ENCODE results near the gene FGF12. TPM values are rescaled to one million over a fixed set of nuclear protein-coding genes. Genes with fewer than 3 reads are reported as not detected.

The FGF12 gene
- total RNA-seq, 2 donors from 2014 or later, result not detected

DNA sequence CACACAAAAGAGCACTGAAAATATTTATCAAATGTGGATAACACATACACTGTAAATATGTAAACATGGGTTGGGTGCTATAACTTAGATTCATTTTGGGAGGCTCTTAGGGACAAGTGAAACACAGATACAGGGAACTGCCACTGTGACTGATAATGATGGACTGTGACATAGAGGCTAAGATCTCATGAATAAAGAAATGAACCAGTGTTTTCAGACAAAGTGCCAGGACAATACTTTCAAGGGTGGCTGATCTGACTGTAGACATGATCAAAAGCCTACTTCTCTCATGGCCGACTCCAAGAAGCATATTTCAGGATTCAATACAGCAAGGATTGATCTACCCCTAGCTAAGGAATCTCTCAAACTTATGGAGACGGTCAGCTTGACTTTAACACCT lies 353.8 kb downstream of the FGF12 start:
- H3K9me3 Mint-ChIP-seq, result peaks cover 6% of the 10 kb centered on the region
- no peaks in the 10 kb centered on the region for H3K36me3 Mint-ChIP-seq
- H3K4me1 Mint-ChIP-seq (ENCODE audit: low read depth in 2 of 2), result no peaks in the 10 kb centered on the region
- DNase-seq (ENCODE audit: low spot score) (no peak), ATAC-seq (no peak)
- no peak overlapping the region for H3K27ac Mint-ChIP-seq
- no peak overlapping the region for H3K4me3 Mint-ChIP-seq
- no peaks in the 10 kb centered on the region for H3K27me3 Mint-ChIP-seq

DNA sequence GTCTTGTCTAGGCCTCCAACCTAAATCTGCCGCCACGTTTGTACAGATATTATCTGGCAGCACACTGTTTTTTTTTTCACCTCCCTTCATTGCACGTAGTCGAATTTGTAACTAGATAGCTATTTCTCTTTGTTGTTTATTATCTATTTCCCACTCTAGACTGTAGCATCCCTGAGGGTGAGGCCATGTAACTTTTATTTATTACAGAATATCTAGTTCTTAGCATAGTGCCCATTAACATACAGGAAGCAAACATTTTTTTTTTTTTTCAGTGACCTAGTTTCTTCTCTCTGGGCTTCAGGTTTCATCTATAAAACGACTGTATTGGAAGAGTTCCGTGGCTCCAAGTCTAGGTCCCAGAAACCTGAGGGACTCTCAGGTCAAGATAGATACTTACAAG lies 354.3 kb downstream of the FGF12 start:
- peaks cover 5% of the 10 kb centered on the region for H3K9me3 Mint-ChIP-seq

DNA sequence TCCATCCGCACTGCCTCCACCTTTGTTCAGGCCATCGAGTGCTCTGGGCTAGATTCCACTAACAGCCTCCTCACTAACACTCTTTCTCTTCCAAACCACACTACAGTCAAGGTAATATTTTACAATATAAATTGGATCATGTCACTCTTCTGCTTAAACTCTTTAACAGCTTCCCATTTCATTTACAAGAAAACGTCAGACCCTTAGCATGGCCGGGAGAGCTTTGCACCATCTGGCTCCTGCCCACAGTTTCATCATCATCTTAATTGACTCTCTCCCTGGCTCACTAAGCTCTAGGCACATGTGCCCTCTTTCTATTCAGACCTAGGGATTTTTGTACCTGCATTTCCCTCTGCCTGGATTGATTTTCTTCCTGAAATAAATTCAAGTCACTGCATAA lies 354.7 kb downstream of the FGF12 start:
- Mint-ChIP-seq H3K4me1 (ENCODE audit: low read depth in 2 of 2) (no peaks in the 10 kb centered on the region), H3K9me3 (peaks cover 3% of the 10 kb centered on the region), H3K4me3 (no peak overlapping the region), H3K27me3 (no peaks in the 10 kb centered on the region), H3K36me3 (no peaks in the 10 kb centered on the region), H3K27ac (no peak overlapping the region)
- ATAC-seq (no peak), DNase-seq (ENCODE audit: low spot score) (no peak)

More for the DNA sequence above, 354.3 kb downstream of the FGF12 start:
- no peaks in the 10 kb centered on the region for H3K27me3 Mint-ChIP-seq
- no peaks in the 10 kb centered on the region for H3K36me3 Mint-ChIP-seq
- no peaks in the 10 kb centered on the region for H3K4me1 Mint-ChIP-seq (ENCODE audit: low read depth in 2 of 2)
- DNase-seq (ENCODE audit: low spot score) (no peak), ATAC-seq (no peak)
- H3K4me3 Mint-ChIP-seq, result no peak overlapping the region
- no peak overlapping the region for H3K27ac Mint-ChIP-seq

DNA sequence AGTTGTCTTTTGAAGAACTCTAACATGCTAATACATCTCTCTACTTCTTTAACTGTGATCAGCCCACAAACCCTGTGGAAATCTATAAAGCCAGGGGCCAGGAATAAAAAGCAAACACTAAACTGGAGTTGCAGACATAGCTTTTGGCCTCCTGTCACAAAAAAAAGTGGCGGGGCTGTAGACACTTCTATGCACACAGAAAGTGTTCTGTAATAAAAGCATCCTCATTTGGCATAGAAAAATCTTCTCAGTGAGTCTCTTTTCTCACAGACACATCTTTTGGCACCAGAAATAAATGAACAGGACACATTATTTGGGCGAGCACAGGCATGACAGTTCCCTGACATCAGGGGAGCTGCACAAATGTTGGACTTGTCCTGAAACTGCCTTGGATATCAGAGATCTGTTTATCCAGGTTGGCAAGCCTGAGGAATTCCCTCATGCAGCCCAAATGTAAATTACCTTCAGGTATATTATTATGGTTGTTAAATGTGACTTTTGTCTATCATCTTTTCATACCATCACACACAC lies 355.4 kb downstream of the FGF12 start:
- ATAC-seq, result no peak
- no peaks in the 10 kb centered on the region for H3K27me3 Mint-ChIP-seq
- no peak overlapping the region for H3K27ac Mint-ChIP-seq
- no peak overlapping the region for H3K4me3 Mint-ChIP-seq
- DNase-seq (ENCODE audit: low spot score), result no peak
- no peaks in the 10 kb centered on the region for H3K36me3 Mint-ChIP-seq
- no peaks in the 10 kb centered on the region for H3K9me3 Mint-ChIP-seq
- H3K4me1 Mint-ChIP-seq (ENCODE audit: low read depth in 2 of 2), result no peaks in the 10 kb centered on the region

DNA sequence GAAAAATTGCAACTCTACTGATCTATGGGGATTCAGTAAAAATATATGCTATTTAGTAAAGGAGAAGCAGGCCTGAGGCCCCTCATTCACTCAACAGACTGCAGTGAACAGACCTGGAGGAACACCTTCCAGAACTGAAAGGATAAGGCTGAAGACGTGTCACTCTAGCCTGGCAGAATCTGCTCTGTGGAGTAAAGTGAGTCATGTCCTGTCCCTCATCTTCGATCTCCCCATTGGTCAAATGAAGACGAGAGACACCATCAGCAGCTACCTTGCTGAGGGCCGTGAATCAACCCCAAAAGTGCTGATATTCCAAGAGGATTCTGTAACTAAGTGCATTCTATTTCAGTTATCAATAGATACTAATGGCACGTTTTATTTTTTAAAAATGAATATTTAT lies 359.7 kb downstream of the FGF12 start:
- DNase-seq (ENCODE audit: low spot score), result no peak
- Mint-ChIP-seq H3K36me3 (no peaks in the 10 kb centered on the region), H3K9me3 (peaks cover 4% of the 10 kb centered on the region), H3K27ac (no peak overlapping the region), H3K27me3 (no peaks in the 10 kb centered on the region), H3K4me3 (no peak overlapping the region), H3K4me1 (ENCODE audit: low read depth in 2 of 2) (no peaks in the 10 kb centered on the region)
- ATAC-seq, result no peak

DNA sequence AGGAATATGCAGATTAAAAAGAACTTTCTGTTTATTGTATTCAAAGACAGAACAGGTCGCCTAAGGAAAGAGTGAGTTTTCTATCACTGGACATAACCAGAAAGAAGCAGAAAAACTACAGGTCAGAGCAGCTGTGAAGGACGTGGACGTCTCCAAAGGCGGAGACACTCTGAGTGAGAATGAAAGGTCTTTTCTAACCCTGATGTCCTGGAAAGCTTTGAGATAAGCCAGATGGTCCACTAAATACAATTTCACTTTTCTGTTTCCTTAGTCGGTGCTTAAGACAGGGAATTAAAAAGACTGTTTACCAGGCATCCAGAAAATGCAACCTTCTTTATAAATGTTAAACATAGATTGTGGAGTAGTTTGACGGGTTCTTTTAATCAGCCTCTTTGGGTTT lies 360.4 kb downstream of the FGF12 start:
- Mint-ChIP-seq H3K9me3 (peaks cover 4% of the 10 kb centered on the region), H3K27ac (no peak overlapping the region), H3K4me1 (ENCODE audit: low read depth in 2 of 2) (no peaks in the 10 kb centered on the region), H3K27me3 (no peaks in the 10 kb centered on the region), H3K4me3 (no peak overlapping the region), H3K36me3 (no peaks in the 10 kb centered on the region)
- ATAC-seq, result no peak
- DNase-seq (ENCODE audit: low spot score), result no peak

DNA sequence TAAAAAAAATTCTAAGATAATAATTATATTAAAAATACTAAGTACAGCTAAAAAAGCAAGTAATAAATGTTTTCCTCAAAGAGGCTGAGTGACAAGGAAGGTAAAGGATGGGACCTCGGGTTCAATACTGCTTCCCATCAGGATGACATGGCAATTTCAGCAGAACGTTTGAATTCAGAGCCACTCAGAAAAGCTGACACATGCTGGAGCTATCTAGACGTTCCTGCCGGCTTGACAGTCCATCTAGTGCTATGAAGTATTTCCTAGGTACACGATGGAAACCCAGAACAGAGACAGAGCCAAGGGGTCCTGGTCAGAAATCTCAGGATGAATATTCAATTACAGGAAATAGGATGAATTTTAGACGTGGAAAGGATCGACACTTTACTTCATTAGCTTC lies 361.8 kb downstream of the FGF12 start:
- Mint-ChIP-seq H3K27me3 (no peaks in the 10 kb centered on the region), H3K4me3 (no peak overlapping the region), H3K27ac (no peak overlapping the region), H3K36me3 (no peaks in the 10 kb centered on the region), H3K9me3 (peaks cover 4% of the 10 kb centered on the region), H3K4me1 (ENCODE audit: low read depth in 2 of 2) (no peaks in the 10 kb centered on the region)
- ATAC-seq (no peak), DNase-seq (ENCODE audit: low spot score) (no peak)

DNA sequence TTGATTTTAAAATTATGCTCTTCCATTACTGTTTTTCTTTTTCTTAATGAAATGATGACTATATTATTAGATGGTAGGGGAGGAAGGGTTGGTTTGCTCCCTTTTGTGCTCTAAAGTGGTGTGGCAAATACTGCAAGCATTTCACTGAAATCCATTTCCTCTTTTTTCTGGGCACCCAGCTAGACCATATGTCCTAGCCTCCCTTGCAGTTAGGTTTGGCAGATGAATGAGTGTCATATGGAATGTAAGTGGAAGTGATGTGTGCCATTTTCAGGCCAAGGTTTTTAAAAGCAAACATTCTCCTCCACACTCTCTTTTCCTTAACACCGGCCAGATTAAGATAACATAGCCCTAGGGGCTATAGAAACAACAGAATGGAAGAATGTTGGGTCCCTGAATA lies 363.0 kb downstream of the FGF12 start:
- no peaks in the 10 kb centered on the region for H3K36me3 Mint-ChIP-seq
- H3K27me3 Mint-ChIP-seq, result no peaks in the 10 kb centered on the region
- DNase-seq (ENCODE audit: low spot score), result no peak
- ATAC-seq, result no peak
- H3K9me3 Mint-ChIP-seq, result peaks cover 4% of the 10 kb centered on the region
- no peak overlapping the region for H3K4me3 Mint-ChIP-seq
- no peaks in the 10 kb centered on the region for H3K4me1 Mint-ChIP-seq (ENCODE audit: low read depth in 2 of 2)
- H3K27ac Mint-ChIP-seq, result no peak overlapping the region

DNA sequence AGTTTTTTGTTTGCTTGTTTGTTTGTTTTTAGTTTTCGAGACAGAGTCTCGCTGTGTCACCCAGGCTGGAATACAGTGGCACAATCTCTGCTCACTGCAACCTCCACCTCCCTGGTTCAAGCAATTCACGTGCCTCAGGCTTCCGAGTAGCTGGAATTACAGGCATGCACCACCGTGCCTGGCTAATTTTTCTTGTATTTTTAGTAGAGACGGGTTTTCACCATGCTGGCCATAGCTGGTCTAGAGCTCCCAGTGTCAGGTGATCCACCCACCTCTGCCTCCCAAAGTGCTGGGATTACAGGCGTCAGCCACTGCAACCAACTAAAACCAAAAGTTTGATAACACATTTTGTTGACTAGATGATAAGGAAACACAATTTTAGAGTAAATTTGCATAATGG lies 372.7 kb downstream of the FGF12 start:
- Mint-ChIP-seq H3K27me3 (no peaks in the 10 kb centered on the region), H3K4me3 (no peak overlapping the region), H3K36me3 (no peaks in the 10 kb centered on the region), H3K27ac (no peak overlapping the region), H3K4me1 (ENCODE audit: low read depth in 2 of 2) (no peaks in the 10 kb centered on the region), H3K9me3 (peaks cover 3% of the 10 kb centered on the region)
- DNase-seq (ENCODE audit: low spot score) (no peak), ATAC-seq (no peak)

DNA sequence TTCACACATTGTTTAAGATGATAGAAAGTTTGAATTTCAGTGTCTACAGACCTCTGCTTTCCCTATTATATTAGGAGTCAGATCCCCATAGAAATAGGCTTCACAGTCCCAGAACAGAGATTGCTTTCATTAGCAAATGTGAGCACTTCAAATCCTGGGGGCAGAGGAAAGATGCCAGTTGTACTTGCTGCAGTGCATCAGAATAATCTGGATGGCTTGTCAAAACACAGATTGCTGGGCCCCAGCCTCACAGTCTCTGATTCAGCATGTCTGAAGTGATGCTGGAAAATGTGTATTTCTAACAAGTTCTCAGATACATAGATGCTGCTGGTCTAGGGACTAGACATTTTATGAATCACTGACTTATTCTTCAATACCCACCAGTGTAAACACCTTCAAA lies 375.2 kb downstream of the FGF12 start:
- ATAC-seq (no peak), DNase-seq (ENCODE audit: low spot score) (no peak)
- no peaks in the 10 kb centered on the region for H3K36me3 Mint-ChIP-seq
- H3K27me3 Mint-ChIP-seq, result no peaks in the 10 kb centered on the region
- H3K9me3 Mint-ChIP-seq, result no peaks in the 10 kb centered on the region
- H3K4me1 Mint-ChIP-seq (ENCODE audit: low read depth in 2 of 2), result no peaks in the 10 kb centered on the region
- no peak overlapping the region for H3K27ac Mint-ChIP-seq
- no peak overlapping the region for H3K4me3 Mint-ChIP-seq

DNA sequence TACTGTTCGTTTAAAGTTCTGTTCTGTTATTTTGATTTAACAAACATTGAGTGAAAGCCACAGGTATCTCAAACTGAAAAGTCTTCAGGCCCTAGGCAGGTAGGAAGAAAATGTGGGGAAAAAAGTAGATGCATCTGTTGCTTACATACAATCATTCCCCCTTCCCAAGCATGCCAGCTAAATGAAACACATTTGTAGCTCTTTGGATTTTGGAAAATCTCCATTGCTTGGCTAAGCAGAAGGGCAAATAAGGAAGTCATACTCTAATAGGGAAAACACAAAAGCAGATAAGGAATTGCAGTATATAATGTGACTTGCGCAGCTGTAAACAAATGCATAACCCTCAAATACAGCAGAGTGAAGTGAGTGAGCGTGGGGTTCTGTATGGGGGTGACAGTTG lies 375.9 kb downstream of the FGF12 start:
- no peak for DNase-seq (ENCODE audit: low spot score)
- Mint-ChIP-seq H3K4me1 (ENCODE audit: low read depth in 2 of 2) (no peaks in the 10 kb centered on the region), H3K36me3 (no peaks in the 10 kb centered on the region), H3K9me3 (no peaks in the 10 kb centered on the region), H3K4me3 (no peak overlapping the region), H3K27ac (no peak overlapping the region), H3K27me3 (no peaks in the 10 kb centered on the region)
- no peak for ATAC-seq

DNA sequence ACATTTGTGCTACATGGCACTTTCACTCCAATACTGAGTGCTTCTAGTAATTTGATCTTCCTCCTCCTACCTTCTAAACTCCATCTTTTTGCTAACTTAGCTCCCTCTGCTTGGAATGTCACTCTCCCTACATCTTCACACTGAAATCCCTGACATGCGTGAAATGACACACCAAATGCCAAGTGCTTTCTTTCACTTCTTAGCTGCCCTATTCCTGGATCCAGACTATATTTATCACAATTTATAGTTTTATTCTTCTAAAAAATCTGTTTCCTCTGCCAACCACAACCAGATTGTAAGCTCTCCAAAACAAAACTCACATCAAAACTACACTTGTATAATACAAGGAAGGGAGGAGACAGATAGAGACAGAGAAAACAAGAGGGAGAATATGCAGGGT lies 387.3 kb downstream of the FGF12 start:
- no peak for ATAC-seq

DNA sequence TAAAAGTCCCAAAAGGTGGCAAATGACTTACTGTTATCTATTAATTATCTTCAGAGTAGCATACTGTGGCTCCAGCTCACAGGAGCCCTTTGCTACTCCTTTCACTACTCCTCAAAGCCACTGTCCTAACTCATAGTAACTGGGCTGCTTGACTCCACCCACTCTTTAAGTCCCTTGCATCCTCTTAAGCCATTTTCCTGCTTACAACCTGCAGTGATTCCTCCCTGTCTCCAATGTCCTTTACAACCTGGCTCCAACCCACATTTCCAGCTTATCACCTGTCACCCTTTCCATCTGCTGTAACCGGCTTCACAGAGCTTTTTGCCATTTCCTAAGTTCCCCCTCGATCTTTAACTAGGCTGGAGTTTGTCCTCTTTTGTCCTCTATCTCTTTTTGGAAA lies 388.1 kb downstream of the FGF12 start:
- no peaks in the 10 kb centered on the region for H3K4me1 Mint-ChIP-seq (ENCODE audit: low read depth in 2 of 2)
- no peaks in the 10 kb centered on the region for H3K36me3 Mint-ChIP-seq
- H3K27ac Mint-ChIP-seq, result no peak overlapping the region
- ATAC-seq (no peak), DNase-seq (ENCODE audit: low spot score) (no peak)
- no peaks in the 10 kb centered on the region for H3K27me3 Mint-ChIP-seq
- peaks cover 8% of the 10 kb centered on the region for H3K9me3 Mint-ChIP-seq
- no peak overlapping the region for H3K4me3 Mint-ChIP-seq

More for the DNA sequence above, 387.3 kb downstream of the FGF12 start:
- Mint-ChIP-seq H3K9me3 (peaks cover 8% of the 10 kb centered on the region), H3K36me3 (no peaks in the 10 kb centered on the region), H3K27me3 (no peaks in the 10 kb centered on the region), H3K4me1 (ENCODE audit: low read depth in 2 of 2) (no peaks in the 10 kb centered on the region), H3K27ac (no peak overlapping the region), H3K4me3 (no peak overlapping the region)
- no peak for DNase-seq (ENCODE audit: low spot score)

DNA sequence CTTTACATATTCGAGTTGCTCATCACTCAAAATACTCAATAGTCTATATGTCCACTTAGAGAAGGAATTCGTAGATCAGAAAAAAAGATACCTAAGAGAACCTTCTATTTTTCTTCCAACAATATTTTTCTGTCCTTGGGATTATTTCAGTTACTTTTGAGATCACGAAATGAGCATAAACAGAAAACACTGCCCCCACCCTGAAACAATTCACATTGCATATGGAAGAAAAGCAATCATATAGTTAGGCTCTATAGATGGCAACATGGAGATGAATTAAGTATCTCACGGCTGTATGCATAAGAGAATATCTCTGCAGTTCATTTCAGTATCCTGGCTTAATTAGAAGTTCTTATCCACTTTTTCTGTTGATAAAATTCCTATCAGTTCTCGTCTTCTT lies 391.1 kb downstream of the FGF12 start:
- Mint-ChIP-seq H3K27me3 (no peaks in the 10 kb centered on the region), H3K9me3 (peaks cover 8% of the 10 kb centered on the region), H3K27ac (no peak overlapping the region), H3K4me1 (ENCODE audit: low read depth in 2 of 2) (peaks cover 0 to 8% of the 10 kb centered on the region in 2 donors), H3K4me3 (no peak overlapping the region), H3K36me3 (no peaks in the 10 kb centered on the region)
- ATAC-seq, result no peak
- DNase-seq (ENCODE audit: low spot score), result no peak

Measured in natural killer cell treated with Interleukin-12 subunit alpha and Interleukin-12 subunit beta and Interleukin-15 and Interleukin-18, amount 100 ng/mL, for 72 hours (primary cell).